GM21825 (cell line): ENCODE data around the gene UBE2I.
"Not testable (repeated sequence)": the region's sequence is repeated elsewhere in the genome, so short reads cannot be mapped to it uniquely, and the experiment has no call there.

Source experiments
- ATAC-seq: cut with Tn5 transposase; IDR thresholded peaks from one replicate; pipeline ENCODE4 v1.9.1; 2021; ENCODE audit warnings: mild to moderate bottlenecking, moderate library complexity; ENCODE audit not compliant: unreplicated experiment

The UBE2I gene

DNA sequence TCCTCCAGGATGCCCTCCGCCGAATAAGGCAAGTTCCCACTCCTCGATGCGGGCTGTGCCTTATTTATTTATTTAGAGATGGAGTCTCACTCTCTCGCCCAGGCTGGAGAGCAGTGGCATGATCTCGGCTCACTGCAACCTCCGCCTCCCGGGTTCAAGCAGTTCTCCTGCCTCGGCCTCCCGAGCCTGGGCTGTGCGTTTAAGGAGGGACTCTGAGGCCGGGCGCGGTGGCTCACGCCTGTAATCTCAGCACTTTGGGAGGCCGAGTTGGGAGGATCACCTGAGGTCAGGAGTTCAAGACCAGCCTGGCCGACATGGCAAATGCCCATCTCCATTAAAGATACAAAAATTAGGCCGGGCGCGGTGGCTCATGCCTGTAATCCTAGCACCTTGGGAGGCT, 18.7 kb downstream of the UBE2I start:
- ATAC-seq, result not testable (repeated sequence)

DNA sequence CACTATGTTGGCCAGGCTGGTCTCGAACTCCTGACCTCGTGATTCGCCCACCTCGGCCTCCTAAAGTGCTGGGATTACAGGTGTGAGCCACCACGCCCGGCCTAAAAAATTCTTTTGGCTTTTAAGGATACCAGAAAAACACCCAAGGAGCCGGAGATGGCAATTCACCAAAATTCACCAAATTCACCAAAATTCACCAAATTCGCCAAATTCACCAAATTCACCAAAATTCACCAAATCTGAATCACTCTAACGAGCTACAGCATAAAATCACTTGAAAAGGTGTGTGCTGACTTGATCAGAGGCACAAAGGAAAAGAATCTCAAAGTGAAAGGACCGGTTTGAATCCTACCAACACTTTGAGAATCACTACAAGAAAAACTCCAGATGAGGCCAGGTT, 19.5 kb downstream of the UBE2I start:
- not testable (repeated sequence) for ATAC-seq

DNA sequence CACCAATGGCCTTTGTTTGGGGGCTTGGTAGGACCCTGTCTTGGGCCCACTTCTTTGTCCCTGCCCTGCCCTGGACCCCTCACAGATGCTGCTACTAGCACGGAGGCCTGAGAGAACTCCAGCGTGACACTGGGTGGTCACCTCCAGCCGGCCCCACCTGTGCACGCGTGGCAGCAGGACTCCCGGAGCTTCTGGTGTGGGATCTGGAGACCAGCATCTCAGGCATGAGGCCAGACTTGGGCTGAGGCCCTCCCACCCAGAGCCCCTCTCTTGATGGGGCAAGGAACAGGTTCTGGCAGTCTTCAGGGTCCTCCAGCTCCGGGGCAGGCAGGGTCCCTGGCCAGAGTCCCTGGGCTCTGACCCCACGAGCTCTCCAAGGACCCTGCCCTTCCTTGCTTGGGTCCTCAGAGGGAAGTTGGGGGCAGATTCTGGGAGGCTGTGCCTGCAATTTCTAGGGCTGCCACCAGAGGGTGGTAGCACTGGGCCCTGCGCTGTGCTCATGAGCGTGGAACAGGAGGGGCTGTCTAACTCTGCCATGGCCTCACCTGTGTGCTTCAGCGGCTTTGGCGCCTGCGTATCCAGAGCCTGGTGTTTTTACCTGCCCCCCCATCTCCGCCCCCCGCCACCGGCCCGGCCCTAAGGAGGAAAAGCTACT, 21.0 kb downstream of the UBE2I start:
- ATAC-seq, result no peak

DNA sequence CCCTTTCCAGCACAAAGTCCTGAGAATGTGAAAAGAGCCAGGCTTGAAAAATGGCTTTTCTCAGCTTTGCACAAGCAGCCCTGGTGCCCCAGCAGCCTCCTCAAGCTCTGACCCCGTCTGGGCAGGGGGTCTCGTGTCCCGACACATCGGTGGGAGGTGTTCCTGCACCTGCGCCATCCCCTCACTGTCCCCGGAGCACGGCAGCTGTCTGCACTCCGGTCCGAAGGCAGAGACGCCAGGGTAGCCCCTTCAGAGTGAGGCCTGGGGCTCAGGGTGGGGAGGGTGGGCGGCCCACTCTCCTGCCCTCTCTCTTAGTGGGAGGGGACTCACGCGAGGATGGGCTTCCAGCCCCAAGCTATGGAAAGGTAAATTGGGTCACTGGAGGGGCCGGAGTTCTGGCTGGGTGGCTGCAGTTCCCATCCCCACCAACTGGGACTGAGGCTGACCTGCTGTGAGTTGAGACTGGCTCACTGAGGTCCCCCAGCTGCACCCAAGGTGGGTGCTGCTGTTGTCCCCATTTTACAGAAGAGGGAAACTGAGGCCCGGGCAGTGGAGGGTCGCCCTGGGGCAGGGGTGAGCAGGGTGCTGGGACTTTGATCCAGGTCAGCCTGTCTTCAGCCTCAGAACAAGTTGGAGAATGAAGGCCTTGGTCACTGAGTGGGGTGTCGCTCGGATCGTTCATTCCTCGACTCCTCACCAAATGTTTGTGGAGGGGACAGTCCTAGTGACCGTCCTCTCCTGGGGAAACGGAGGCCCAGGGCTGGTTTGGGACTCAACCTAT, 21.7 kb downstream of the UBE2I start:
- ATAC-seq, result no peak

DNA sequence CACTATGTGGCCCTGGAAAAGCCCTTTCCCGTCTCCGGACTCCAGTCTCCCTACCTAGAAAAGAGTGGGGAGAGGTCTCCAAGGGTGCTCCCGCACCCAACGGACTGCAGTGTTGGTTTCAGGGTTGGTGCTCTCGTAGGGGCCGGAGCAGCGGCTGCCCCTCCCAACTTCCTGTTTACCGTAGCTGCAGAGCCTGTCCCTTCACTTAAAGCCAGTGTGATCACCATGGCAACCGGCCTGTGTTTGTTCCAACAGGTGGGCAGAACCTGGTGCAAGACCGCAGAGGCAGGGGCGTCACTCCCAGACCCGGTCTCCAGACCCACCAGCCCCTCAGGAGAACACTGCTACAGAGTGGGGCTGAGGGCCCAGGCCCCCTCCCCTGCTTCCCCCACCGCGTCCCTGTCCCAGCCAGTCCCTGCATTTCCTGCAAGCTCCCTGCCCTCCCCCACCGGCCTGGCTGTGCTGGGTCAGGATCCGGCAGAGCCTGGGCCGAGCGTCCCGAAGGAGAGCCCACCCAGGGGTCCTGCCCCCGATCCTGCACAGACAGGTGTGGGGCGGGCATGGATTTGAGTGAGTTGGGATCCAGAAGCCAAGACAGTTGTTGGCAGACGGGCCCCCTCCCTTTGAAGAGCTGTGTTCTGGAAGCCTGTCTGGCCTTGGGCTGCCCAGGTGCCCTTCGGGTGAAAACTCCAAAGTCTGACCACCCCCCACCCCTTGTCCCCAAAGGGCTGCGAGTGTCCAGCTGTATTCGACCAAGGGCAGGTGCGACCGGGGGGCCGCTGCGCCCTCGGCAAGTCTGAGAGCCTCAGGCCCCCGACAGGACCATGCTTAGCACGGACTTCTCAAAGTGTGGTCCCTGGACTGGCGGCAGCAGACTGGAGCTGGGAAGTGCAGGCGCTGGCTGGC, 22.5 kb downstream of the UBE2I start:
- no peak for ATAC-seq

DNA sequence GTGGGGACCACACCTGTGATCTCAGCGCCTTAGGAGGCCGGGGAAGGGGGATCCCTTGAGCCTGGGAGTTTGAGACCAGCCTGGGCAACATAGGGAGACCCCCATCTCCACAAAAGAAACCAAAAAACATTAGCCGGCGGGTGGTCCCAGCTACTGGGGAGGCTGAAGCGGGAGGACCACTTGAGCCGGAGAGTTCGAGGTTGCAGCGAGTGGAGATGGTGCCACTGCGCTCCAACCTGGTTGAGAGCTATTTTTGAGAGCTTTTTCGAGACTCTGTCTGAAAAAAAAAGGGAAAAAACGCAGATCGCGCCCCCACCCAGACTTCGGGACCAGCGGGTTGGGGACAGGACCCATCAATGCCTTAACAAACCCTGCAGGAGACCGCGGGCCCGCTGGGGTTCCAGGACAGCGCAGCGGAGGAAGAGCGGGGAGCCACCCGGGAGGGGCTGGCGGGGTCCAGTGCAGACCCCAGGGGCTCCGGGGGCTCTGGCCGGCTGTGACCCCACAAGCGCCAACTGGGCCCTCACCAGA, 23.2 kb downstream of the UBE2I start:
- ATAC-seq, result no peak

DNA sequence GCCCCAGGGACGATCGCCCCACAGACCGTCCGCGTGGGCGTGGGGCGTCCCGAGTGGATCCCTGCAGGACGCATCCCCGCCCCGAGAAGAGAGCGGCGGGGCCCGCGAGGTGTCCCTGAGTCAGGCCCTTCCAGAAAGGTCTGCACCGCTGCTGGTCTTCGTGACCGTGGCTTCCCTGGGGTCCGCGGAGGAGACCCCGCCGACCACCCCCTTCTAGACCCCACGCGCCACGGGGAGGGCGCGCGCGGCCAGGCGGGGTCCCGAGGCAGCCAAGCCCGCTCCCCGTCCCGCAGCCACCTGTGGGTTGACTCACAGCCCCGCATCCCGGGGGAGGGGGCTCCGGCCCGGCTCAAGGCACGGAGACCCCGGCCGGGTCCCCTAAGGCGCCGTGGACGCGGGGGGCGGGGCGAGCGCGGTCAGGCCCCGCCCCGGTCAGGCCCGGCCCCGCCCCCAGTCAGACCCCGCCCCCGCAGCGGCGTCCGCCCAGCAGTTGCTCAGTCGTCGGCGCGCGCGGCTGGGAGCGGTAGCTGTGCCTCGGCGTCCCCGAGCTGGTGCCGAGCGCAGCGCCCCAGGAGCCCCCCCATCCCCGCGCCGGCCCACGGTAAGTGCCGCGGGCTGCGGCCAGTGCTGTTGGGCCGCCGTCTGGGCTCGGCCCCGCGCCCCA, 23.8 kb downstream of the UBE2I start, which contains the start of gene BAIAP3:
Gene BAIAP3, plus strand, starts transcription at position 497 of the 664 bp plus-strand sequence. CDS start 4,905 bp downstream, outside the sequence.
- ATAC-seq, result no peak

DNA sequence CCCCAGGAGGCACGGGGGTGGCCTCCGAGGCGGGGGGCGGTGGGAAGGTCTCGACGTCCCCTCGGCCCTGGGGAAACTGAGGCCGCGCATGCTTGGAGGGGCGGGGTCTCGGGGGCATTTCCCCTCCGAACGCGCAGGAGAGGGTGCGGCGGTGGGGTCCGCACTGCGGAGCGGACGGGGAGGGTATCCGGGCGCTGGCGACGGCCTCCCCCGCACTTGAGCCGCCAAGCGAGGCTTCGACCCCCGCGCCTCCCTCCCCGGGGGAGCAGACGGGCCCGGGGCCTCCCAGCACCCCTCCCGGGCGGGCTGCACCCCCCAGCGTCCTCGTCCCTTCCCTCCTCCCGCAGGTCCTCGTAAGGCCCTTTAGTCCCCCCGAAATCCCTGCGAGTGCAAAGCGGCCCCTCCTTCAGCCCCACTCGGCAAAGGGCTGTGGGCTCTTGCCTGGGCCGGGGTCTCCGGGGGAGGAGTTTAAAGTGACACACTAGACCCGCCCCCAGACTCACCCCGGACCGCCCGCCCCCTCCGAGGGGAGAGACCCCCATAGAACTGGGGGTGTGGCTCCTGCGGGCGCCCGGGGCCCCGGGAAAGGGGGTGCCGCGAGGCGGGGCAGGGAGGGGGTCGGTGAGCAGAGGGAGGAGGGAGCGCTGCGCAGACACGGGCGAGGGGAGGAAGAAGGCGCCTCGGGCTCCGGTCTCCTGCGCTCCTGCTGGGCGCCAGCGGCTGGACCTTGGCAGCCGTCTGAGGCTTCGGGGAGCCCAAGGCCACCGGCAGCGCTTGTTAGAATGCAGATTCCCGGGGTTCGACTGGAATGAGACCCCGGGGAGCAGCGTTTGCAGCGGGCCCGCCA, 24.6 kb downstream of the UBE2I start:
- no peak for ATAC-seq

DNA sequence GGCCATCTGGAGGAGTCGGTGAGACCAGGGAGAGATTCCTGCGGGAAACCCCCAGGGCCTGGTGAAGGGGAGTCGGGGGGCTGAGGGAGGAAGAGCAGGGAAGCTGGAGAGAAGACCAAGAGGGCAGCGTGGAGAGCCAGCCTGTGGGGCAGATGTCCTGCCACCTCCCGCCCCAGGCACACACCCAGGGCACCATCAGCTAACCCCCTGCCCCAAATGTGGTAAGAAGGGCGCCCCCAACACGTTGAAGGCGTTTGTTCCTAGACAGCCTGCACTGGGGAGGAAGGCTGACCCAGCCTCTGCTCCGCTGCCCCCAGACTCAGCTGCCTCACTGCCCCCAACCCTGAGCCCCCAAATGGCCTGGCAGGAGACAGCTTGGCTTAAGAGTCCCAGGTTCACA, 25.3 kb downstream of the UBE2I start:
- no peak for ATAC-seq

DNA sequence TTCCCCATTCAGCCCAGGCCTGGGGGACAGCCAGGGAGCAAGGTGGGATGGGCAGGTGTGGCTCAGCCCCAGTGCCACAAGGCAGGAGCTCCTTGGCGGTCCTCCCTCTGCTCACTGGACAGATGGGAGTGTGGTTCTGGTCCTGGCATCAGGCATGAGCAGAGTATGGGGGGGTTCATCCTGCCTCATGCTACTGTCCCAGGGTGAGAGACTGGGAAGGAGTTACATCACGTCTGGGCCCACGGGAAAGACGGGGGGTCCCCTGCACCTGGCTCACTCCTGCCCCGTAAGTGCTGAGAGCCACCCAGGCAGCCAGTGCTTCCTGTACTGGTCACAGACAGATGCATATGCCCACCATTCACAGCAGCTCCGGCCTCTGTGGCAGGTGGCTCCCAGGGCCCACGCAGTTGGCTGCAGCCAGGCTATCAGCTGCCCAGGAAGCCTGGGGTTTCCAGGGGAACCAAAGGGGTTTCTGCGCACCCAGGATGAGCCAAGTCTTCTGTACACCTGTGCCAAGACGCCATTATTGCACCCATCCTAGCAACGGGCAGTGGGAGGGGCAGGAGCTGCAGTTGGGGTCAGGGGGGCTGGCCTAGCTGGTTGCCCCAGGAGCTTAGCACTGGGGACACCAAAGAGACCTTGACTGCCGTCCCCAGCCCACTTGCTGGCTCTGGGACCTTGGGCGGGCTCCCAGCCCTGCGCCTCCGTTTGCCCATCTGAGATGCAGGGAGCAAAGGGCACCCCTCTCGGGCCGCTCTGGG, 26.0 kb downstream of the UBE2I start:
- no peak for ATAC-seq

DNA sequence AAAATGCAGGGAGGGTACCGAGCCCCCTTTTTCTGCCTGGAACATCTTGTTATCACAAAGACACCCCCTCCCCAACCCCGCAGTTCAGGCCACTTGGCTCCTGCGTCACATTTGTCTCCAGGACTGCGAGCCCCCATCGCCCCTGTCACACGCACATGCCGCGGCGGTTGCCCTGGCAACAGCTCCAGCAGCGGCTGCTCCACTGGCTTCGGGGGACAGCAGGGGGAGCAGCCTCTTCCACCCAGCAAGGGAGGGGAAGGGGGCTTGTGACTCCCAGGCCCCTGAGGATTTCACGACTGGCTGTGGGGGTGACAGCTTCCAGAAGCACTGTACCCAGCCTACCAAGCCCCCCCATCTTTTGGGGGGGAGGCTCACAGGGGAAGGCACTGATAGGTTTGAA, 26.6 kb downstream of the UBE2I start:
- no peak for ATAC-seq

DNA sequence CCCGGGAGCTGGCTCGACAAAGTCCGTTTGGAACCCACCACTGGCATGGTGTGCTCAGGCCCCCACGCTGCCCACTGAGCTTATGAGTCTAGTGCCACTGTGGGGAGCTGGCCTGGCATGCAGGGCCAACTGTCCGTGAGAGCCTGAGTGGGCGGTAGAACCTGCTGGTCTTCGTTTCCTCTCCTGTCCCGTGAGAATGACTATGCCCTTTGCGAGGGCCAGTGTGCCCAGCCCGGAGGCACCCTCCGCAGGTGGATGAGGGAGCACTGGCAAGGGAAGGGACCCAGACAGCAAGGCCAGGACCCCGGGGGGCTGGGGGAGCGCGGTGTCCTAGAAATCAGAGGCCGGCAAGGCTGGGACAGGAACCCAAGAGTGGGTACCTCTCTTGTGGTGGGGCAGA, 27.2 kb downstream of the UBE2I start:
- no peak for ATAC-seq

DNA sequence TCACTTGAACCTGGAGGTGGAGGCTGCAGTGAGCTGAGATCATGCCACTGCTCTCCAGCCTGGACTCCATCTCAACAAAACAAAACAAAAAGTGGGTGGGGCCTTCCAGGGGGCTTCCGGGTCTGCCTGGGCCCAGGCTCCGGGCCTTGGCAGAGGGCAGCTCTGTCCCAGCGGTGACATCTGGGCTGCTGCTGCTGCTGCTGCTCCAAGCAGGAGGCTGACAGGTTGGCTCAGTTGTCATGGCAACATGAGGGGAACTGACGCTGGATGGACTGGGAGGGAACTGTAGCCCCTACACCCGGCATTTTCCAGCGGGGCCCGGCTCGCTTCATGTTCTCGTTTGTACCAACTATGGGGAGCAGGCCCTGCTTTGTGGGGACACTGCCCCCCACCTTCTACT, 28.1 kb downstream of the UBE2I start:
- no peak for ATAC-seq

DNA sequence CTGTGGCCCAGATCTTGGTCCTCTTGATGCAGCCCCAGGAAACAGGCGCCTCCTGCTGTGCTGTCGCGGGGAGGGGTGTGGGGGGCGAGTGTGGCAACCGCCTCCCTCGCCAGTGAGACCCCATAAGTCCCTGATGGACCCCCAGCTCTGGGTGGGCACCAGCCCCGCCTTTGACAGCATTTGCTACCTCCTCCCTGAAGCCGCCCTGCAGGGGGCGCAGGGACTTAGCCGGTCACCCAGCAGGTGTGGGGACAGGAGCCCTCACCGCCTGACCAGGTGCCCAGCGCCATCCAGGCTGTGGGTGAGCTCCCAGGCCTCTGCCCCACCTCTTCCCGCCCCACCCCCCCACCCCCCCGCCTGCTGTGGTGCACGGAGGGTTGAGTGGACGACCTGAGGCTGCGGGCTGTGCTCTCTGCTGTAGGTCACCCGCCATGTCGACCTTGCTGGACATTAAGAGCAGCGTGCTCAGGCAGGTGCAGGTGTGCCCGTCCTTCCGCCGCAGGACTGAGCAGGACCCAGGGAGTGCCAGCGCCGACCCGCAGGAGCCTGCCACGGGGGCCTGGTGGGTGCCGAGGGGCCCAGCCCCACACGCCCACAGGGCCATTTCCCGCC, 28.8 kb downstream of the UBE2I start:
- no peak for ATAC-seq

DNA sequence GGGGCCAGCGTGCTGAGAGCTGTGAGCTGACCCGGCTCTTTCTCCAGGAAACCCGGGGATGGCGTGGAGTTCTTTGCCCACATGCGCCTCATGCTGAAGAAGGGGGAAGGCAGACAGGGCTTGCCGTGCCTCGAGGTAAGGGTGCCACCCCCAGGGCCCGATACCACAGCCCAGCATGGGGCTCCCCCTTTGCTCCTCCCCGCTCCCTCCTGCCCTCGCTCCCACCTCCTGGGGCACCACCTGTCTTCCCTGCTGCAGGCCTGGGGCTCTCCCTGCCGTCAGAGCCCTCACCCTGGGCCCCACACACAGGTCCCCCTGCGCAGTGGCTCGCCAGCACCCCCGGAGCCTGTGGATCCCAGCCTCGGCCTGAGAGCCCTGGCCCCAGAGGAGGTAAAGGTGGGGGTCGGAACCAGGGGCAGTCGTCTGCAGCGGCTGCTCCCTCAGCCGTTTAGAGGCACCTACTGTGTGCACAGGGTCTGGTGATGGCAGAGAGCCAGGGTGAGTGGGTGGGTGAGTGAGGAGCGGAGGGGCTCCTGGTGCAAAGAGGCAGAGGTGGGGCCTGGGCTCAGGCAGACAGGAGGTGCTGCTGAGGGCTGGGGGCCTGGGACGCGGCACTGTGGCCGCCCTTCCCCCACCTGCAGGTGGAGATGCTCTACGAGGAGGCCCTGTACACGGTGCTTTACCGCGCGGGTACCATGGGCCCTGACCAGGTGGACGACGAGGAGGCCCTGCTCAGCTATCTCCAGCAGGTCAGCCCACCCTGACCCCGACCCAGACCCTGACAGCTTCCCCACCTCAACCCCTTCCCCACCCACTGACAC, 29.6 kb downstream of the UBE2I start:
- ATAC-seq, result no peak

DNA sequence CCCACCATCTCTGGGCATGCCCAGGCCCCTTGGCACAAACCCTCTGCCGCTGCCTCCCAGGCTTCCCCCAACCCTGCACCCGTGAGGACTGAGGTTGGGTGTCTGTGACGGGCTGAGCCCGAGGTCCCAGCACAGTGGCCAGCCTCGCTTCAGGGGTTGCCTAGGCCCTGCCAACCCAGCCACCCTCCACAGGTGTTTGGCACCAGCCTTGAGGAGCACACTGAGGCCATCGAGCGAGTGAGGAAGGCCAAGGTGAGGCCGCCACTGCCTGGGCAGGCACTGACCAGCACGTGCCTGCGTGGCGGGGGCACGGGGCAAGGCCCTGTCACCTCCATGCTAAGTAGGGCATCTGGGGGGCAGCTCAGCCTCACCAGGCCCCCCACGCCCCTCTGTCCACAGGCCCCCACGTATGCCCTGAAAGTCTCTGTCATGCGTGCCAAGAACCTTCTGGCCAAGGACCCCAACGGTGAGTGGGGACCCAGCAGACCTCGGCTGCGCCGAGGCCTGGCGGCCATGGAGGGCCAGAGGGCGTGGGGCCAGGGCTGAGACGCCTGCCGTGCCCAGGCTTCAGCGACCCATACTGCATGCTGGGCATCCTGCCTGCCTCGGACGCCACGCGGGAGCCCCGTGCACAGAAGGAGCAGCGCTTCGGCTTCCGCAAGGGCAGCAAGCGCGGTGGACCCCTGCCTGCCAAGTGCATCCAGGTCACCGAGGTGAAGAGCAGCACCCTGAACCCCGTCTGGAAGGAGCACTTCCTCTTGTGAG, 31.5 kb downstream of the UBE2I start:
- no peak for ATAC-seq
